Amygdala (tissue), 56 donors: ENCODE data around the gene CUX1.
"Not testable (repeated sequence)": the region's sequence is repeated elsewhere in the genome, so short reads cannot be mapped to it uniquely, and the experiment has no call there.

ENCODE experiments used
- DNase-seq, 56 donors: peaks; one replicate each; lab custom pipeline; 2025; lab: John Stamatoyannopoulos, UW

The CUX1 gene

GRCh38 chr7:101996131-101996691 lies 178.8 kb downstream of the CUX1 start:
- no peak for DNase-seq

- DNase-seq: no peak
Measured at GRCh38 chr7:101996876-101997275, 179.4 kb downstream of the CUX1 start.

- DNase-seq: no peak
Measured at GRCh38 chr7:101998029-101998905, 180.8 kb downstream of the CUX1 start.

GRCh38 chr7:101998906-101999240 lies 181.4 kb downstream of the CUX1 start:
- no peak for DNase-seq

- DNase-seq: no peak
Measured at GRCh38 chr7:101999393-101999792, 182.0 kb downstream of the CUX1 start.

GRCh38 chr7:102000123-102000522 lies 182.7 kb downstream of the CUX1 start:
- no peak for DNase-seq

- DNase-seq: no peak
Measured at GRCh38 chr7:102004229-102004628, 186.8 kb downstream of the CUX1 start.

GRCh38 chr7:102004848-102005247 lies 187.4 kb downstream of the CUX1 start:
- DNase-seq: no peak

GRCh38 chr7:102005933-102006480 lies 188.6 kb downstream of the CUX1 start:
- DNase-seq: no peak

GRCh38 chr7:102006695-102007094 lies 189.3 kb downstream of the CUX1 start:
- no peak for DNase-seq

GRCh38 chr7:102008535-102009262 lies 191.3 kb downstream of the CUX1 start:
- no peak for DNase-seq

GRCh38 chr7:102009628-102010027 lies 192.2 kb downstream of the CUX1 start:
- DNase-seq: no peak

GRCh38 chr7:102012112-102012830 lies 194.8 kb downstream of the CUX1 start:
- DNase-seq: not testable (repeated sequence)

GRCh38 chr7:102012941-102013461 lies 195.6 kb downstream of the CUX1 start:
- DNase-seq: no peak

- DNase-seq: no peak
Measured at GRCh38 chr7:102018876-102019275, 201.4 kb downstream of the CUX1 start.

- no peak for DNase-seq
Measured at GRCh38 chr7:102019461-102019860, 202.0 kb downstream of the CUX1 start.

GRCh38 chr7:102021841-102022618 lies 204.6 kb downstream of the CUX1 start:
- DNase-seq: no peak

- DNase-seq: peak in 2 of 56 donors; percentile 14 to 51
Measured at GRCh38 chr7:102024005-102024768, 206.8 kb downstream of the CUX1 start.
